WERI-Rb-1 (cell line): ENCODE results near the gene RASSF4.

Source experiments
- DNase-seq: peaks from one replicate; pipeline ENCODE4 v3.0.0-alpha.2; 2020
- H3K27ac ChIP-seq: fragments of 250-450 bp; sonication (Bioruptor Pico); 2 replicates; pipeline ENCODE4 v1.5.1; 2020; ENCODE audit warnings: mild to moderate bottlenecking, moderate library complexity
- H3K27me3 ChIP-seq: fragments of 250-450 bp; sonication (Bioruptor Pico); 2 replicates; pipeline ENCODE4 v1.5.1; 2021; ENCODE audit warnings: mild to moderate bottlenecking, low read depth, moderate library complexity; ENCODE audit not compliant: insufficient read depth, severe bottlenecking
- H3K36me3 ChIP-seq: fragments of 250-450 bp; sonication (Bioruptor Pico); 2 replicates; pipeline ENCODE4 v1.5.1; 2020; ENCODE audit warnings: mild to moderate bottlenecking, moderate library complexity
- H3K4me3 ChIP-seq: 2 replicates; pipeline ENCODE4 v1.5.1; 2011; ENCODE audit warnings: low read depth, mild to moderate bottlenecking, control low read depth, low read length
- H3K9me3 ChIP-seq: fragments of 250-450 bp; sonication (Bioruptor Pico); 2 replicates; pipeline ENCODE4 v1.5.1; 2021; ENCODE audit warnings: mild to moderate bottlenecking, moderate library complexity; ENCODE audit not compliant: severe bottlenecking
- CTCF ChIP-seq: IDR thresholded peaks from 2 replicates; pipeline ENCODE4 v1.5.1; 2011; ENCODE audit warnings: low read depth, mild to moderate bottlenecking, control low read depth, inconsistent platforms, low read length

RASSF4 gene

GRCh38 chr10:44989597-44990301 lies 30.1 kb downstream of the RASSF4 start:
- Histone ChIP-seq H3K27me3 (no peaks in the 10 kb centered on the region), H3K9me3 (no peaks in the 10 kb centered on the region), H3K27ac (no peak overlapping the region), H3K36me3 (no peaks in the 10 kb centered on the region), H3K4me3 (no peak overlapping the region)
- DNase-seq, result no peak
- TF ChIP-seq CTCF, result no peak

GRCh38 chr10:44990302-44990655 lies 30.7 kb downstream of the RASSF4 start:
- H3K27ac ChIP-seq, result no peak overlapping the region
- no peaks in the 10 kb centered on the region for H3K27me3 ChIP-seq
- peak; percentile 75 for DNase-seq
- no peaks in the 10 kb centered on the region for H3K36me3 ChIP-seq
- H3K9me3 ChIP-seq, result no peaks in the 10 kb centered on the region
- peak; percentile 93 for TF ChIP-seq CTCF
- H3K4me3 ChIP-seq, result no peak overlapping the region

DNA sequence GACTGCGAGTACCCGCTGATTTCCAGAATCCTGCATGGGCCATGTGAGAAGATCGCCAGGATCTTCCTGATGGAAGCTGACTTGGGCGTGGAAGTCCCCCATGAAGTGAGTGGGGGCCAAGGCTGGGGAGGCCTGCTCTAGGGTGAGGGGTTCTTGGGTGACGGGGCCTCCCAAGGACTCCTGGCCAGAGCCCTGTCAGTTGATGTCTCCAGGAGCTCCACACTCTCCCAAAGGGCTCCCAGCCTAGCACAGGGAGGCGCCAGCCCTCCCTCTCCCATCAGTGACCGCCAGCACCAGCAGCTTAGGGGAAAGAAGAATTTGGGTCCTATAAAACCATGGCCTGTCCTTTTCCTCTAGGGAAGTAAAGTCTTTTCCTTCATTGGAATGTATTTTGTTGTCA lies 31.4 kb downstream of the RASSF4 start:
- no peak overlapping the region for H3K27ac ChIP-seq
- no peaks in the 10 kb centered on the region for H3K36me3 ChIP-seq
- no peak for TF ChIP-seq CTCF
- H3K9me3 ChIP-seq, result no peaks in the 10 kb centered on the region
- H3K4me3 ChIP-seq, result no peak overlapping the region
- no peaks in the 10 kb centered on the region for H3K27me3 ChIP-seq
- no peak for DNase-seq

DNA sequence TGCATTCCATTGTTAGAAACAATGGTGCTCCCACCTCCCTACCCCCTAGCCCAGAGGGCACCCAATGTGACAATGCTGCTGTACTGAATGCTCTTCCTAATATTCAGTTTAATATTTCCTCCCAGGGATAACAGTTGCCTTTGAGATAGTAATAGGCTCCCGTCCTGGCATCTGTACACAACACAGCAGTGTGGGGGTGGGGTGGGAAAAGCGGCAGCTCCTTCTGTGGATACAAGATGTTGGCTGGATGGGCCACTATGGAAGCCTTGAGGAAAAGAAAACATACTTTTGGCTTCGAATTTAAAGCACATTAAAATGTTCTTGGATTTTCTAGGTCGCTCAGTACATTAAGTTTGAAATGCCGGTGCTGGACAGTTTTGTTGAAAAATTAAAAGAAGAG lies 32.0 kb downstream of the RASSF4 start:
- no peaks in the 10 kb centered on the region for H3K27me3 ChIP-seq
- no peak for TF ChIP-seq CTCF
- no peak overlapping the region for H3K4me3 ChIP-seq
- no peaks in the 10 kb centered on the region for H3K36me3 ChIP-seq
- no peak overlapping the region for H3K27ac ChIP-seq
- DNase-seq, result no peak
- H3K9me3 ChIP-seq, result no peaks in the 10 kb centered on the region

DNA sequence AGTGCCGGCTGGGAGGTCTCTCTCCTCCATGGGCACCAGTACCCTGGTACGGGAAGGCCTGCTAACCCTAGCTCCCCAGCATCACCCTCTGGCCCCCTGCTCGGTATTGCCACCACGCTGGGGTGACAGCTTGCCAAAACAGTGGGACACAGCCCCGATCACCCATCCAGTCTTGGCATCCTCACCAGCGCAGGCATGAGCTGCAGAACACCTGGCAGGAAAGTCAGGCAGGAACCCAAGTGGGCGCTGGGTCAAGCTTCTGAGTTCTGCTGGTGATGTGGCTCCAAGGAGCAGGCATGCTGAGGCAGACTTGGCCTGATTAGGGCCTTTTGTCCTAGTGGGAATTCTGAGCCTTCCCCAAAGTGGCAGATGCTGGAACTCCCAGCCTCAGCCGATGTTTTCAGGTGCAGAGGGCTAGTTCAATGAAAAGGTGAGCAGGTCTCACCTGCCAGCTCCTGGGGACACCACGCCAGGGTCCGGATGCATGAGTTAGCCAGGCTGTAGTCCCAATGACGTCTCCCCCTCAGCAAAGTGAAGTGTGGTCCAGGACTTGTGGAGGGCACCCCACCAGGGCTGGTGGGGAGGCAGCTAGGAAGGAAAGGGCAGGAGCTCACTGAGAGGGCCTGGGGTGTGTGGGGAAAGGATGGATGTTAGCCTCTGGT lies 32.6 kb downstream of the RASSF4 start:
- H3K27ac ChIP-seq, result no peak overlapping the region
- no peak overlapping the region for H3K4me3 ChIP-seq
- H3K36me3 ChIP-seq, result no peaks in the 10 kb centered on the region
- no peaks in the 10 kb centered on the region for H3K27me3 ChIP-seq
- no peak for DNase-seq
- TF ChIP-seq CTCF, result no peak
- no peaks in the 10 kb centered on the region for H3K9me3 ChIP-seq
